ENCODE measurements around the gene SP2.

DNA sequence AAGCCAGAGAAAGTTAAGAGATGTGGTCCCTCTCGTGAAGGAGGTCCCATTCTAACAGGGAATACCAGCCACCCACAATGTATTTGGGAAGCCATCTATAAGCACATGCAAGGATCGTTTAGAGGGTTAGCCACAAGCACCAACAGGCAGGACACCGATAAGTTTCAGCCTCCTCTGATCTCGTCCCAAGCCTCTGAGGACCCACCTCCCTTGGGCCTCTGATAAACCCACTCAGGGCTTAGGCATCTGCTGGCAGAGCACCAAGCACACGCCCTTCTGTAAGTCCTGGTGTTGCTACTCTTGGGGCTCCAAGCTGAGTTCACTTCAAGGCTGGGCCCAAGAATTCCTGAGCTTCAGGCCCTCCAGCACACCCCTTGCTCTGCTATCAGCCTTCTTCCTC lies 39.9 kb downstream of the SP2 start:
- TF ChIP-seq CTCF (IDR thresholded peaks at IDR 0.05; ENCODE audit: low read length) (no peak), EZH2phosphoT487 (IDR thresholded peaks at IDR 0.05; ENCODE audit: low read length) (no peak), EZH2 (optimal IDR thresholded peaks at IDR 0.05; ENCODE audit: low read depth, low read length) (no peak)
